NCI-H526 (cell line): Measurements from ENCODE around the gene GPX3.

Source experiments
- DNase-seq, 2 experiments: peaks; one replicate each; lab custom pipeline; 2025; lab: John Stamatoyannopoulos, UW

The GPX3 gene

GRCh38 chr5:151058301-151058700 is 37.9 kb downstream of the GPX3 start:
- DNase-seq = no peak

- DNase-seq = no peak
Measured at GRCh38 chr5:151058891-151059489, 38.6 kb downstream of the GPX3 start.

- no peak for DNase-seq
Measured at GRCh38 chr5:151060742-151061141, 40.4 kb downstream of the GPX3 start.

- no peak for DNase-seq
Measured at GRCh38 chr5:151062405-151063141, 42.2 kb downstream of the GPX3 start.

GRCh38 chr5:151063142-151063989 is 43.0 kb downstream of the GPX3 start:
- DNase-seq = no peak

GRCh38 chr5:151064916-151065499 is 44.6 kb downstream of the GPX3 start:
- DNase-seq = no peak

- no peak for DNase-seq
Measured at GRCh38 chr5:151065609-151066008, 45.2 kb downstream of the GPX3 start.

GRCh38 chr5:151066920-151067319 is 46.5 kb downstream of the GPX3 start:
- DNase-seq = no peak

- DNase-seq = no peak
Measured at GRCh38 chr5:151067632-151068432, 47.4 kb downstream of the GPX3 start.

GRCh38 chr5:151068433-151069197 is 48.2 kb downstream of the GPX3 start:
- no peak for DNase-seq

GRCh38 chr5:151070449-151070848 is 50.1 kb downstream of the GPX3 start:
- DNase-seq = no peak

GRCh38 chr5:151071021-151071420 is 50.6 kb downstream of the GPX3 start:
- no peak for DNase-seq

GRCh38 chr5:151071848-151072629 is 51.6 kb downstream of the GPX3 start:
- DNase-seq = peak; percentile 61

GRCh38 chr5:151072630-151073025 is 52.2 kb downstream of the GPX3 start:
- DNase-seq = no peak

- no peak for DNase-seq
Measured at GRCh38 chr5:151073280-151073679, 52.9 kb downstream of the GPX3 start.

GRCh38 chr5:151074557-151074956 is 54.2 kb downstream of the GPX3 start:
- no peak for DNase-seq

GRCh38 chr5:151075698-151076331 is 55.4 kb downstream of the GPX3 start:
- DNase-seq = no peak

- DNase-seq = no peak
Measured at GRCh38 chr5:151076616-151077015, 56.2 kb downstream of the GPX3 start.

GRCh38 chr5:151077419-151077818 is 57.0 kb downstream of the GPX3 start:
- DNase-seq = no peak

- no peak for DNase-seq
Measured at GRCh38 chr5:151077967-151078366, 57.6 kb downstream of the GPX3 start.
